HepG2 (cell line): ENCODE measurements around the gene NUCB1. TPM values are rescaled to one million over a fixed set of nuclear protein-coding genes. Genes with fewer than 3 reads are reported as not detected.

Source experiments
- HDAC6 ChIP-seq: fragments of 200-600 bp; sonication (generic); IDR thresholded peaks from 2 replicates; pipeline ENCODE4 v1.7.0; 2017; ENCODE audit warnings: mild to moderate bottlenecking, antibody characterized with exemption, low read length, low read depth
- HOMEZ ChIP-seq: IDR thresholded peaks from 2 replicates; pipeline ENCODE4 v1.6.1; 2016; ENCODE audit warnings: low read depth
- HOXA9 ChIP-seq: sonication (generic); formaldehyde crosslinking; IDR thresholded peaks from 2 replicates; pipeline ENCODE4 v1.8.1; 2022; ENCODE audit warnings: missing genetic modification reagents, mild to moderate bottlenecking, moderate library complexity, borderline replicate concordance
- KDM2A ChIP-seq: sonication (generic); formaldehyde crosslinking; IDR thresholded peaks from 2 replicates; pipeline ENCODE4 v1.4.0; 2020; ENCODE audit warnings: low read depth, missing genetic modification reagents, borderline replicate concordance
- KDM6A ChIP-seq: IDR thresholded peaks from 2 replicates; pipeline ENCODE4 v1.6.1; 2016; ENCODE audit warnings: low read depth
- KMT2B ChIP-seq: IDR thresholded peaks from 2 replicates; pipeline ENCODE4 v1.6.1; 2016; ENCODE audit warnings: missing genetic modification reagents, missing compliant biosample characterization
- LRRFIP1 ChIP-seq: sonication (generic); formaldehyde crosslinking; conservative IDR thresholded peaks from 2 replicates; pipeline ENCODE4 v1.4.0; 2020; ENCODE audit warnings: missing genetic modification reagents
- MED13 ChIP-seq: sonication (generic); formaldehyde crosslinking; IDR thresholded peaks from 2 replicates; pipeline ENCODE4 v1.5.0; 2020; ENCODE audit warnings: missing genetic modification reagents
- MXD3 ChIP-seq: IDR thresholded peaks from 2 replicates; pipeline ENCODE4 v1.6.1; 2016; ENCODE audit warnings: mild to moderate bottlenecking, missing biosample characterization, missing genetic modification reagents
- NCOA5 ChIP-seq: sonication (generic); formaldehyde crosslinking; IDR thresholded peaks from 2 replicates; pipeline ENCODE4 v1.4.0; 2020; ENCODE audit warnings: missing genetic modification reagents
- NR1H2 ChIP-seq: sonication (generic); formaldehyde crosslinking; IDR thresholded peaks from 2 replicates; pipeline ENCODE4 v1.8.1; 2022; ENCODE audit warnings: low read depth, missing genetic modification reagents, borderline replicate concordance
- NR2F6 ChIP-seq, 2 experiments: IDR thresholded peaks; 2 replicates each; pipeline ENCODE4 v1.6.1; 2016; ENCODE audit warnings: antibody characterized with exemption in 1 of 2, mild to moderate bottlenecking in 1 of 2
- POLR2A ChIP-seq, 2 experiments: IDR thresholded peaks; 2 replicates each; pipeline ENCODE4 v1.6.1; 2011; ENCODE audit warnings: low read depth in 2 of 2, low read length in 2 of 2, mild to moderate bottlenecking in 1 of 2, moderate library complexity in 1 of 2; ENCODE audit not compliant: insufficient read depth in 1 of 2
- RORA ChIP-seq: sonication (generic); formaldehyde crosslinking; IDR thresholded peaks from 2 replicates; pipeline ENCODE4 v1.5.0; 2020; ENCODE audit warnings: mild to moderate bottlenecking, missing genetic modification reagents, moderate library complexity
- THAP9 ChIP-seq: sonication (generic); formaldehyde crosslinking; IDR thresholded peaks from 2 replicates; pipeline ENCODE4; 2020; ENCODE audit warnings: missing genetic modification reagents, mild to moderate bottlenecking, borderline replicate concordance
- XBP1 ChIP-seq: sonication (generic); formaldehyde crosslinking; IDR thresholded peaks from 2 replicates; pipeline ENCODE4 v1.5.0; 2020; ENCODE audit warnings: missing genetic modification reagents
- ZBTB21 ChIP-seq: sonication (generic); formaldehyde crosslinking; IDR thresholded peaks from 2 replicates; pipeline ENCODE4 v1.4.0; 2020; ENCODE audit warnings: missing genetic modification reagents
- ZFP1 ChIP-seq: IDR thresholded peaks from 2 replicates; pipeline ENCODE4 v1.6.1; 2016
- ZNF232 ChIP-seq: sonication (generic); formaldehyde crosslinking; IDR thresholded peaks from 2 replicates; pipeline ENCODE4 v1.4.0; 2020; ENCODE audit warnings: missing genetic modification reagents, borderline replicate concordance
- ZNF329 ChIP-seq: sonication (generic); formaldehyde crosslinking; IDR thresholded peaks from 2 replicates; pipeline ENCODE4 v1.9.0; 2021; ENCODE audit warnings: low read depth, mild to moderate bottlenecking, missing genetic modification reagents
- ZNF614 ChIP-seq: IDR thresholded peaks from 2 replicates; pipeline ENCODE4 v1.6.1; 2018; ENCODE audit warnings: missing biosample characterization, missing genetic modification reagents, inconsistent platforms, borderline replicate concordance
- ZNF737 ChIP-seq: sonication (generic); formaldehyde crosslinking; IDR thresholded peaks from 2 replicates; pipeline ENCODE4 v1.5.0; 2020; ENCODE audit warnings: missing genetic modification reagents, mild to moderate bottlenecking, borderline replicate concordance
- ZNF790 ChIP-seq: sonication (generic); formaldehyde crosslinking; IDR thresholded peaks from 2 replicates; pipeline ENCODE4 v1.8.0; 2022; ENCODE audit warnings: missing genetic modification reagents, mild to moderate bottlenecking, borderline replicate concordance
- polyA plus RNA-seq, 8 experiments: library from polyadenylated mRNA; depleted of rRNA in 3 of 8; stranded (reverse) in 7 of 8; unstranded in 1 of 8; fragments of >200 nt; fragmentation: Illumina TruSeq in 4 of 8; extraction: Trizol in 4 of 8; gene quantifications; 2 replicates each; pipeline versions ENCODE4 v1.2.1 to v1.2.3, GENCODE V29; 2011 to 2016; ENCODE audit warnings: low read depth in 4 of 8, missing spikeins in 1 of 8, mixed read lengths in 1 of 8; ENCODE audit not compliant: insufficient read depth in 1 of 8
- total RNA-seq, 5 experiments: library from RNA; depleted of rRNA; stranded (reverse); fragments of >200 nt; fragmentation: Illumina TruSeq; extraction: Trizol; gene quantifications; 2 replicates each; pipeline ENCODE4 v1.2.3, GENCODE V29; 2016; ENCODE audit warnings: low read depth in 1 of 5

Gene NUCB1
- total and polyA plus RNA-seq, 2 of the 13 experiments (the other 11 are each of a cell fraction or from before 2014, with no cell fraction given) = 82.3 to 106 TPM

- TF ChIP-seq HOMEZ (peak; percentile 29; the same call in 1 of the 2 replicates), KMT2B (CRISPR knock-in tag) (peak; percentile 71), RORA (CRISPR knock-in tag) (no peak), KDM2A (CRISPR knock-in tag) (peak; percentile 80), ZNF614 (peak; percentile 88; the same call in 1 of the 2 replicates), NR2F6 (IDR thresholded peaks at IDR 0.05) (no peak), NR2F6 (CRISPR knock-in tag; IDR thresholded peaks at IDR 0.05) (peak; percentile 55; the same call in 1 of the 2 replicates), ZBTB21 (CRISPR knock-in tag) (no peak; the same call in 1 of the 2 replicates), NCOA5 (CRISPR knock-in tag) (peak; percentile 93), THAP9 (CRISPR knock-in tag) (no peak; the same call in 1 of the 2 replicates), ZNF790 (CRISPR knock-in tag) (no peak), LRRFIP1 (CRISPR knock-in tag) (no peak), POLR2A (IDR thresholded peaks at IDR 0.05; ENCODE audit: insufficient read depth in 1 of 2, low read depth in 2 of 2, low read length in 2 of 2) (peak; percentile 99 to 100), MED13 (CRISPR knock-in tag) (peak; percentile 98), HOXA9 (CRISPR knock-in tag) (peak; percentile 41; the same call in 1 of the 2 replicates), NR1H2 (CRISPR knock-in tag) (peak; percentile 72; the same call in 1 of the 2 replicates), ZNF232 (CRISPR knock-in tag) (peak; percentile 82; the same call in 1 of the 2 replicates), ZNF737 (CRISPR knock-in tag) (peak; percentile 93; the same call in 1 of the 2 replicates), ZNF329 (CRISPR knock-in tag) (peak; percentile 13; the same call in 1 of the 2 replicates), KDM6A (CRISPR knock-in tag) (no peak), HDAC6 (peak; percentile 39; the same call in 1 of the 2 replicates), XBP1 (0 out of 2 replicates have a peak, but pooled peaks have one; percentile 94), MXD3 (CRISPR knock-in tag) (peak; percentile 72; the same call in 1 of the 2 replicates), ZFP1 (no peak)
Observed at GRCh38 chr19:48965040-48965805, 65.1 kb downstream of the NUCB1 start, which contains the start of gene FTL (continued).
